ENCODE measurements around the gene CDK5RAP1. TPM values are rescaled to one million over a fixed set of nuclear protein-coding genes. Genes with fewer than 3 reads are reported as not detected.

The CDK5RAP1 gene
- polyA plus RNA-seq, 2 of the 4 experiments (the other 2 are of a cell fraction), result 39.6 to 39.7 TPM

GRCh38 chr20:33444797-33445560 lies 43.7 kb upstream of the CDK5RAP1 start:
- peaks cover 5% of the 10 kb centered on the region; the same call in 2 of the 3 replicates for H3K4me1 ChIP-seq
- H3K4me3 ChIP-seq, result peak overlapping the region; percentile 83
- peak in 1 of 2 experiments; percentile 36 for DNase-seq (ENCODE audit: low read depth in 1 of 2, low spot score in 1 of 2)
- peak overlapping the region in 1 of 2 experiments; percentile 15; a peak in 1 of 6 replicates for H3K27ac ChIP-seq
- 64% methylated on average over 4 of the region's 4 CpGs for WGBS (ENCODE audit: missing lambda C conversion rate)
- H3K4me2 ChIP-seq, result peak overlapping the region; percentile 78
- no peak for FAIRE-seq
- H3K9me3 ChIP-seq, result peaks cover 6% of the 10 kb centered on the region; the same call in 1 of the 3 replicates
- POLR2A ChIA-PET, result interaction anchor here (0.7 to 1.9 kb wide), 3 partner anchors 43 to 45 kb away, joined by 4 to 10 read pairs (median 6); partner anchors contain the start of genes CBFA2T2 and CDK5RAP1
- TF ChIP-seq RAD21 (conservative IDR thresholded peaks at IDR 0.05 in 1 of 2, IDR thresholded peaks at IDR 0.05 in 1 of 2) (peak; percentile 37 to 48; a peak in 3 of 5 replicates), HEYL (CRISPR knock-in tag; IDR thresholded peaks at IDR 0.05) (no peak), HDAC2 (IDR thresholded peaks at IDR 0.05) (no peak), SMC3 (IDR thresholded peaks at IDR 0.05) (peak; percentile 20; the same call in 1 of the 3 replicates), GATA3 (IDR thresholded peaks at IDR 0.05; ENCODE audit: borderline replicate concordance) (no peak), MAFK (IDR thresholded peaks at IDR 0.05; ENCODE audit: partially characterized antibody) (no peak), CEBPB (IDR thresholded peaks at IDR 0.05) (0 out of 4 replicates have a peak, but pooled peaks of 1 of the 2 experiments have one; percentile 6), HOXB13 (CRISPR knock-in tag; IDR thresholded peaks at IDR 0.05; ENCODE audit: low read depth) (no peak), MAX (IDR thresholded peaks at IDR 0.05) (no peak), KDM1A (IDR thresholded peaks at IDR 0.05; ENCODE audit: low read depth) (no peak), ESRRA (IDR thresholded peaks at IDR 0.05; ENCODE audit: borderline replicate concordance, low read length) (no peak), ZFP36 (IDR thresholded peaks at IDR 0.05; ENCODE audit: borderline replicate concordance, partially characterized antibody) (no peak), REST (IDR thresholded peaks at IDR 0.05) (no peak), FOSB (CRISPR knock-in tag; IDR thresholded peaks at IDR 0.05) (no peak)
- TF ChIP-seq, protein P1, sequence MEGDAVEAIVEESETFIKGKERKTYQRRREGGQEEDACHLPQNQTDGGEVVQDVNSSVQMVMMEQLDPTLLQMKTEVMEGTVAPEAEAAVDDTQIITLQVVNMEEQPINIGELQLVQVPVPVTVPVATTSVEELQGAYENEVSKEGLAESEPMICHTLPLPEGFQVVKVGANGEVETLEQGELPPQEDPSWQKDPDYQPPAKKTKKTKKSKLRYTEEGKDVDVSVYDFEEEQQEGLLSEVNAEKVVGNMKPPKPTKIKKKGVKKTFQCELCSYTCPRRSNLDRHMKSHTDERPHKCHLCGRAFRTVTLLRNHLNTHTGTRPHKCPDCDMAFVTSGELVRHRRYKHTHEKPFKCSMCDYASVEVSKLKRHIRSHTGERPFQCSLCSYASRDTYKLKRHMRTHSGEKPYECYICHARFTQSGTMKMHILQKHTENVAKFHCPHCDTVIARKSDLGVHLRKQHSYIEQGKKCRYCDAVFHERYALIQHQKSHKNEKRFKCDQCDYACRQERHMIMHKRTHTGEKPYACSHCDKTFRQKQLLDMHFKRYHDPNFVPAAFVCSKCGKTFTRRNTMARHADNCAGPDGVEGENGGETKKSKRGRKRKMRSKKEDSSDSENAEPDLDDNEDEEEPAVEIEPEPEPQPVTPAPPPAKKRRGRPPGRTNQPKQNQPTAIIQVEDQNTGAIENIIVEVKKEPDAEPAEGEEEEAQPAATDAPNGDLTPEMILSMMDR (IDR thresholded peaks at IDR 0.05), result peak; percentile 43; the same call in 2 of the 3 replicates
- CTCF ChIA-PET, result interaction anchor here (0.7 to 2.7 kb wide), 9 partner anchors 9 to 685 kb away, joined by 3 to 11 read pairs (median 3); no protein-coding TSS in a partner anchor
- ATAC-seq, result 0 out of 6 replicates have a peak, but pooled peaks of 1 of the 2 experiments have one; percentile 21

DNA sequence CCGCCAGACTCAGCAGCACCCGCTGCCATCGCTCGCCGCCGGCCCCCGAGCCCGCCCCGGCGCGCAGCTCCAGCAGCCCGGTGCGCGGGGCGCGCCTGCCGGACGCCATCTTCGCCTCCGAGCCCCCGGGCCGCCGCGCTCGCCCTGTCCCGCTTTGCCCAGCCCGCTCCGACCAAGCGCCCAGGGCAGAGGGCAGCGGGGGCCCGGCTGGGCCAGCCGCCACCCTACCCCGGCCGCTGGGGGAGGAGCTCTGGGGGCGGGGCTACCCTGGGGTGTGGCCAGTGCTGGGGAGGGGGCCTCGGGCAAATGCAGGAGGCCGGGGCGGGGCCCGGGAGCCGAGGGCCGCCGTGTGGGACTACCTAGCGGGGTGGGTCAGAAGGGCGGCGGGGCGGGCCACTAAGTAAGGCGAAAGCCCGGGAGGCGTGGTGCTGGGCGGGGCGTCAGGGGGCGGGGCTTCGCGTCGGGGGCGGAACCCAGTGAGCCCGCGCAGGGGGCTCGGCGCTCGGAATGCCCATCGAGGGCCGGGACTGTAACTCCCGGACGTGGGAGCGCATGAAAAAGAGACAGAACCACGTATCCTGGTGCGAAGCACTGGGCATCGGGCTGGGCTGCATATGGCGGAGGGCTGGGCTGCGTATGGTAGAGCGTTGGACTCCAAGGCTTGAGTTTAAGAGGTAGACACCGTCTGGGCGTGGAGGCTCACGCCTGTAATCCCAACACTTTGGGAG lies 42.4 kb upstream of the CDK5RAP1 start, which contains the start of gene SNTA1:
TSS of gene SNTA1 (minus strand) at position 252 of the 728 bp plus-strand sequence. CDS start at position 109, 143 bp downstream.
- peak; percentile 74; the same call in 1 of the 2 replicates for TF ChIP-seq E2F6 (IDR thresholded peaks at IDR 0.05; ENCODE audit: borderline replicate concordance, low read depth)
- no peak for TF ChIP-seq EHMT2 (IDR thresholded peaks at IDR 0.05; ENCODE audit: low read depth)
- TF ChIP-seq PHF8 (IDR thresholded peaks at IDR 0.05; ENCODE audit: borderline replicate concordance, low read depth), result peak; percentile 20; the same call in 1 of the 2 replicates
- TF ChIP-seq CBX8 (IDR thresholded peaks at IDR 0.05), result no peak
- peak; percentile 24 for TF ChIP-seq POLR2A (IDR thresholded peaks at IDR 0.05; ENCODE audit: low read length)
- TF ChIP-seq JUNB (IDR thresholded peaks at IDR 0.05), result no peak
- peak; percentile 40; the same call in 1 of the 2 replicates for TF ChIP-seq MAX (IDR thresholded peaks at IDR 0.05)
- TF ChIP-seq MYC (IDR thresholded peaks at IDR 0.05; ENCODE audit: borderline replicate concordance, low read length), result no peak
- Histone ChIP-seq H3K4me1 (peaks cover 5% of the 10 kb centered on the region; the same call in 2 of the 3 replicates), H3K4me3 (peak within 1 kb of the TSS; percentile 83), H3K27ac (peak within 1 kb of the TSS; percentile 72 to 89), H3K4me2 (peak within 1 kb of the TSS; percentile 78), H3K9me3 (peaks cover 6% of the 10 kb centered on the region; the same call in 1 of the 3 replicates)
- ChIA-PET POLR2A (interaction anchor here (0.6 to 1.9 kb wide), 7 partner anchors 10 to 549 kb away, joined by 3 to 10 read pairs (median 4); partner anchors contain the start of genes CBFA2T2, CDK5RAP1 and ZNF341), CTCF (interaction anchor here (0.6 to 2.7 kb wide), 7 partner anchors 10 to 209 kb away, joined by 3 to 11 read pairs (median 4); no protein-coding TSS in a partner anchor)
- DNase-seq (ENCODE audit: low read depth in 1 of 2, low spot score in 1 of 2) (peak; percentile 84 to 86), FAIRE-seq (no peak), ATAC-seq (peak; percentile 84 to 95)
- WGBS (ENCODE audit: missing lambda C conversion rate), result under 1% methylated on average over 18 of the region's 75 CpGs
